Naive thymus-derived CD4-positive, alpha-beta T cell (primary cell): ENCODE data around the gene IRX2. TPM values are rescaled to one million over a fixed set of nuclear protein-coding genes. Genes with fewer than 3 reads are reported as not detected.

Source experiments
- ATAC-seq: fragments of 150-1000 bp; cut with Tn5 transposase; 2 replicates; pipeline ENCODE4 v1.10.0; 2021; ENCODE audit warnings: mild to moderate bottlenecking, moderate library complexity
- CTCF ChIA-PET: fragments of 350-600 bp; sonication (Branson Sonifier 250); formaldehyde crosslinking; loops from one replicate; lab custom pipeline; 2021; ENCODE audit warnings: antibody characterized with exemption; lab: Charles Lee
- POLR2A ChIA-PET: fragments of 350-600 bp; sonication (Branson Sonifier 250); formaldehyde crosslinking; loops from one replicate; lab custom pipeline; 2021; ENCODE audit warnings: antibody characterized with exemption, inconsistent platforms; lab: Charles Lee
- DNase-seq, 9 donors: peaks; one replicate each; pipeline versions ENCODE4 v3.0.0 to v3.0.0-alpha.2; 2020 to 2022; ENCODE audit warnings: mixed read lengths in 1 of 9
- H3K27ac ChIP-seq: one replicate; pipeline ENCODE4 v1.7.0; 2013; ENCODE audit warnings: mild to moderate bottlenecking, low read depth, low read length, moderate library complexity
- H3K27me3 ChIP-seq, 2 donors: one replicate each; pipeline ENCODE4 v1.7.0; 2013; ENCODE audit warnings: low read length in 2 of 2, mild to moderate bottlenecking in 2 of 2, moderate library complexity in 2 of 2; ENCODE audit not compliant: control insufficient read depth in 2 of 2, insufficient read depth in 2 of 2
- H3K36me3 ChIP-seq, 3 experiments: 1 replicate in 2 of 3; 2 replicates in 1 of 3; pipeline ENCODE4 v1.7.0; 2013; ENCODE audit warnings: low read length in 3 of 3, mild to moderate bottlenecking in 3 of 3, moderate library complexity in 1 of 3; ENCODE audit not compliant: insufficient read depth in 3 of 3, control insufficient read depth in 2 of 3
- H3K4me1 ChIP-seq, 2 donors: one replicate each; pipeline ENCODE4 v1.7.0; 2013; ENCODE audit warnings: low read length in 2 of 2, mild to moderate bottlenecking in 2 of 2, moderate library complexity in 1 of 2; ENCODE audit not compliant: control insufficient read depth in 2 of 2, insufficient read depth in 2 of 2
- H3K4me3 ChIP-seq: 2 replicates; pipeline ENCODE4 v1.7.0; 2013; ENCODE audit warnings: mild to moderate bottlenecking, low read length
- H3K9me3 ChIP-seq, 3 experiments: 1 replicate in 2 of 3; 2 replicates in 1 of 3; pipeline ENCODE4 v1.7.0; 2013; ENCODE audit warnings: low read length in 3 of 3; ENCODE audit not compliant: control insufficient read depth in 2 of 3
- H3K27ac Mint-ChIP-seq, 9 donors: one replicate each; pipeline ENCODE4 v1.8.0; 2020 to 2022; ENCODE audit warnings: mixed read lengths in 9 of 9, mild to moderate bottlenecking in 8 of 9, moderate library complexity in 5 of 9, inconsistent platforms in 2 of 9
- H3K27me3 Mint-ChIP-seq, 5 donors: one replicate each; pipeline ENCODE4 v1.8.0; 2021 to 2022; ENCODE audit warnings: mixed read lengths in 5 of 5, mild to moderate bottlenecking in 1 of 5
- H3K36me3 Mint-ChIP-seq, 5 donors: one replicate each; pipeline ENCODE4 v1.8.0; 2020 to 2022; ENCODE audit warnings: mixed read lengths in 5 of 5, mild to moderate bottlenecking in 3 of 5, inconsistent platforms in 1 of 5
- H3K4me1 Mint-ChIP-seq, 7 donors: one replicate each; pipeline ENCODE4 v1.8.0; 2020 to 2022; ENCODE audit warnings: mixed read lengths in 7 of 7, mild to moderate bottlenecking in 3 of 7, inconsistent platforms in 1 of 7
- H3K4me3 Mint-ChIP-seq, 10 donors: one replicate each; pipeline ENCODE4 v1.8.0; 2020 to 2022; ENCODE audit warnings: mild to moderate bottlenecking in 10 of 10, mixed read lengths in 10 of 10, moderate library complexity in 6 of 10, inconsistent platforms in 2 of 10
- H3K9me3 Mint-ChIP-seq, 11 donors: one replicate each; pipeline ENCODE4 v1.8.0; 2020 to 2022; ENCODE audit warnings: mixed read lengths in 11 of 11, mild to moderate bottlenecking in 4 of 11, inconsistent platforms in 1 of 11, moderate library complexity in 1 of 11
- intact Hi-C, 2 donors: fragments of 100-400 bp; cut with micrococcal nuclease; formaldehyde crosslinking; loops; one replicate each; pipeline ENCODE4 v1.15.1; 2023
- polyA plus RNA-seq, 2 donors: library from polyadenylated mRNA; unstranded; fragments of 300-500 nt; fragmentation: Illumina TruSeq; gene quantifications; one replicate each; pipeline ENCODE4 v1.2.3, GENCODE V29; 2021
- total RNA-seq, 6 experiments: library from RNA in 5 of 6; stranded (reverse) in 5 of 6; gene quantifications; 1 replicate in 5 of 6; 2 replicates in 1 of 6; pipeline ENCODE4 v1.2.3 and lab custom pipeline; 2021 to 2026

The IRX2 gene
- total and polyA plus RNA-seq, 7 experiments from 2014 or later: not detected

- H3K4me3 Mint-ChIP-seq: no peak overlapping the region
- no peak overlapping the region for H3K27ac Mint-ChIP-seq
- no peaks in the 10 kb centered on the region for H3K9me3 ChIP-seq
- no peaks in the 10 kb centered on the region for H3K36me3 Mint-ChIP-seq
- no peak for DNase-seq
- no peaks in the 10 kb centered on the region for H3K27me3 ChIP-seq
- H3K4me3 ChIP-seq: no peak overlapping the region
- H3K27ac ChIP-seq: no peak overlapping the region
- intact Hi-C loops: no loop called here
- no peaks in the 10 kb centered on the region for H3K36me3 ChIP-seq
- CTCF ChIA-PET: no interaction called here
- ATAC-seq: no peak
- H3K27me3 Mint-ChIP-seq: peaks cover 5 to 35% (median 17%) of the 10 kb centered on the region in 5 donors
- peaks cover 0 to 10% (median 0%) of the 10 kb centered on the region in 11 donors for H3K9me3 Mint-ChIP-seq
- H3K4me1 Mint-ChIP-seq: no peaks in the 10 kb centered on the region
- no peaks in the 10 kb centered on the region for H3K4me1 ChIP-seq
- POLR2A ChIA-PET: no interaction called here
Measured at GRCh38 chr5:2732004-2732403, 19.5 kb downstream of the IRX2 start.

- H3K4me1 Mint-ChIP-seq: no peaks in the 10 kb centered on the region
- H3K27ac ChIP-seq: no peak overlapping the region
- H3K36me3 ChIP-seq: no peaks in the 10 kb centered on the region
- H3K9me3 Mint-ChIP-seq: peaks cover 0 to 5% (median 0%) of the 10 kb centered on the region in 11 donors
- H3K4me3 Mint-ChIP-seq: no peak overlapping the region
- H3K27me3 ChIP-seq: no peaks in the 10 kb centered on the region
- H3K36me3 Mint-ChIP-seq: no peaks in the 10 kb centered on the region
- H3K9me3 ChIP-seq: no peaks in the 10 kb centered on the region
- no peak overlapping the region for H3K4me3 ChIP-seq
- POLR2A ChIA-PET: no interaction called here
- no peaks in the 10 kb centered on the region for H3K4me1 ChIP-seq
- DNase-seq (no peak), ATAC-seq (no peak)
- no peak overlapping the region for H3K27ac Mint-ChIP-seq
- intact Hi-C loops: no loop called here
- CTCF ChIA-PET: no interaction called here
- H3K27me3 Mint-ChIP-seq: peaks cover 0 to 18% (median 16%) of the 10 kb centered on the region in 5 donors
Measured at GRCh38 chr5:2729189-2729588, 22.3 kb downstream of the IRX2 start.

GRCh38 chr5:2727550-2727949 lies 23.9 kb downstream of the IRX2 start:
- no peak for ATAC-seq
- Mint-ChIP-seq H3K9me3 (peaks cover 0 to 5% (median 0%) of the 10 kb centered on the region in 11 donors), H3K36me3 (no peaks in the 10 kb centered on the region), H3K27me3 (peaks cover 0 to 10% (median 8%) of the 10 kb centered on the region in 5 donors), H3K4me1 (no peaks in the 10 kb centered on the region), H3K27ac (no peak overlapping the region), H3K4me3 (no peak overlapping the region)
- DNase-seq: no peak
- Histone ChIP-seq H3K4me3 (no peak overlapping the region), H3K27ac (no peak overlapping the region), H3K27me3 (no peaks in the 10 kb centered on the region), H3K9me3 (no peaks in the 10 kb centered on the region), H3K36me3 (no peaks in the 10 kb centered on the region), H3K4me1 (no peaks in the 10 kb centered on the region)
- intact Hi-C loops: no loop called here
- POLR2A ChIA-PET: no interaction called here
- CTCF ChIA-PET: no interaction called here

- H3K36me3 ChIP-seq: no peaks in the 10 kb centered on the region
- Mint-ChIP-seq H3K9me3 (peaks cover 0 to 5% (median 0%) of the 10 kb centered on the region in 11 donors), H3K4me3 (no peak overlapping the region), H3K4me1 (no peaks in the 10 kb centered on the region), H3K27me3 (peaks cover 0 to 5% (median 0%) of the 10 kb centered on the region in 5 donors), H3K36me3 (no peaks in the 10 kb centered on the region), H3K27ac (no peak overlapping the region)
- no peak for ATAC-seq
- no peaks in the 10 kb centered on the region for H3K4me1 ChIP-seq
- H3K4me3 ChIP-seq: no peak overlapping the region
- CTCF ChIA-PET: no interaction called here
- H3K27me3 ChIP-seq: no peaks in the 10 kb centered on the region
- intact Hi-C loops: no loop called here
- POLR2A ChIA-PET: no interaction called here
- H3K9me3 ChIP-seq: no peaks in the 10 kb centered on the region
- H3K27ac ChIP-seq: no peak overlapping the region
- DNase-seq: no peak
Measured at GRCh38 chr5:2725980-2726765, 25.3 kb downstream of the IRX2 start.

- no peak overlapping the region for H3K27ac Mint-ChIP-seq
- no peak for ATAC-seq
- DNase-seq: no peak
- ChIA-PET CTCF (no interaction called here), POLR2A (no interaction called here)
- H3K36me3 ChIP-seq: no peaks in the 10 kb centered on the region
- no peak overlapping the region for H3K4me3 Mint-ChIP-seq
- no peaks in the 10 kb centered on the region for H3K4me1 ChIP-seq
- peaks cover 0 to 5% (median 0%) of the 10 kb centered on the region in 11 donors for H3K9me3 Mint-ChIP-seq
- intact Hi-C loops: no loop called here
- H3K4me1 Mint-ChIP-seq: no peaks in the 10 kb centered on the region
- no peaks in the 10 kb centered on the region for H3K36me3 Mint-ChIP-seq
- no peak overlapping the region for H3K4me3 ChIP-seq
- peaks cover 0 to 5% (median 3%) of the 10 kb centered on the region in 5 donors for H3K27me3 Mint-ChIP-seq
- no peaks in the 10 kb centered on the region for H3K27me3 ChIP-seq
- H3K27ac ChIP-seq: no peak overlapping the region
- H3K9me3 ChIP-seq: no peaks in the 10 kb centered on the region
Measured at GRCh38 chr5:2724831-2725230, 26.6 kb downstream of the IRX2 start.

- Histone ChIP-seq H3K27ac (no peak overlapping the region), H3K4me1 (no peaks in the 10 kb centered on the region), H3K36me3 (no peaks in the 10 kb centered on the region), H3K9me3 (no peaks in the 10 kb centered on the region), H3K27me3 (no peaks in the 10 kb centered on the region), H3K4me3 (no peak overlapping the region)
- Mint-ChIP-seq H3K4me1 (no peaks in the 10 kb centered on the region), H3K36me3 (no peaks in the 10 kb centered on the region), H3K27ac (no peak overlapping the region), H3K9me3 (peaks cover 0 to 5% (median 0%) of the 10 kb centered on the region in 11 donors), H3K4me3 (no peak overlapping the region), H3K27me3 (peaks cover 0 to 6% (median 2%) of the 10 kb centered on the region in 5 donors)
- POLR2A ChIA-PET: no interaction called here
- CTCF ChIA-PET: no interaction called here
- intact Hi-C loops: no loop called here
- ATAC-seq (no peak), DNase-seq (no peak)
Measured at GRCh38 chr5:2724031-2724581, 27.4 kb downstream of the IRX2 start.

- H3K4me1 Mint-ChIP-seq: no peaks in the 10 kb centered on the region
- H3K36me3 Mint-ChIP-seq: no peaks in the 10 kb centered on the region
- CTCF ChIA-PET: no interaction called here
- intact Hi-C loops: no loop called here
- ATAC-seq (no peak), DNase-seq (no peak)
- H3K4me1 ChIP-seq: no peaks in the 10 kb centered on the region
- H3K4me3 ChIP-seq: no peak overlapping the region
- POLR2A ChIA-PET: no interaction called here
- H3K36me3 ChIP-seq: no peaks in the 10 kb centered on the region
- H3K27me3 Mint-ChIP-seq: peaks cover 0 to 7% (median 0%) of the 10 kb centered on the region in 5 donors
- H3K9me3 ChIP-seq: no peaks in the 10 kb centered on the region
- H3K4me3 Mint-ChIP-seq: no peak overlapping the region
- H3K27ac Mint-ChIP-seq: no peak overlapping the region
- peaks cover 0 to 3% (median 0%) of the 10 kb centered on the region in 11 donors for H3K9me3 Mint-ChIP-seq
- no peaks in the 10 kb centered on the region for H3K27me3 ChIP-seq
- no peak overlapping the region for H3K27ac ChIP-seq
Measured at GRCh38 chr5:2722901-2723300, 28.6 kb downstream of the IRX2 start.
